IMR-90 (cell line): ENCODE measurements around the gene VPS50. TPM values are rescaled to one million over a fixed set of nuclear protein-coding genes. Genes with fewer than 3 reads are reported as not detected.

ENCODE experiments used
- ATAC-seq: fragments of 200-7000 bp; cut with Tn5 transposase; 2 replicates; pipeline ENCODE4 v1.9.1; 2020; ENCODE audit warnings: low read depth, mild to moderate bottlenecking, moderate library complexity
- BruUV-seq: library from RNA; stranded (reverse); fragments of 400-500 nt; replicated peaks from 2 replicates; lab custom pipeline; 2021; lab: Mats Ljungman, UMichigan
- CTCF ChIA-PET: fragments of 300-600 bp; formaldehyde crosslinking; extraction: SDS; loops from one replicate; lab custom pipeline; 2021; ENCODE audit warnings: antibody characterized with exemption; lab: Yijun Ruan, JAX
- POLR2A ChIA-PET: fragments of 300-600 bp; sonication (Branson Sonifier 250); formaldehyde crosslinking; loops from one replicate; lab custom pipeline; 2022; ENCODE audit warnings: antibody characterized with exemption; ENCODE audit not compliant: unreplicated experiment; lab: Charles Lee
- DNase-seq: peaks from one replicate; pipeline ENCODE4 v3.0.0; 2013
- H2AFZ ChIP-seq: replicated peaks from 2 replicates; pipeline ENCODE3; 2013; ENCODE audit warnings: low read length, mild to moderate bottlenecking; ENCODE audit not compliant: poor library complexity
- H2AK5ac ChIP-seq: 2 replicates; pipeline ENCODE4 v1.6.1; 2013; ENCODE audit warnings: low read depth, low read length, inconsistent platforms
- H2AK9ac ChIP-seq: replicated peaks from 2 replicates; pipeline ENCODE3; 2013; ENCODE audit warnings: mild to moderate bottlenecking, low read depth, low read length, moderate library complexity; ENCODE audit not compliant: poor library complexity
- H2BK120ac ChIP-seq: 2 replicates; pipeline ENCODE4 v1.6.1; 2013; ENCODE audit warnings: low read depth, low read length, inconsistent platforms
- H2BK15ac ChIP-seq: 3 replicates; pipeline ENCODE4 v1.6.1; 2013; ENCODE audit warnings: low read depth, low read length, inconsistent platforms
- H2BK20ac ChIP-seq: 2 replicates; pipeline ENCODE4 v1.6.1; 2013; ENCODE audit warnings: low read depth, mild to moderate bottlenecking, inconsistent platforms, low read length, moderate library complexity
- H2BK5ac ChIP-seq: 2 replicates; pipeline ENCODE4 v1.6.1; 2013; ENCODE audit warnings: mild to moderate bottlenecking, low read depth, low read length, inconsistent platforms; ENCODE audit not compliant: poor library complexity, severe bottlenecking
- H3K14ac ChIP-seq: replicated peaks from 2 replicates; pipeline ENCODE4 v1.6.1; 2013; ENCODE audit warnings: low read depth, low read length, inconsistent platforms
- H3K18ac ChIP-seq: 2 replicates; pipeline ENCODE4 v1.6.1; 2013; ENCODE audit warnings: low read depth, low read length, control low read depth
- H3K23ac ChIP-seq: 2 replicates; pipeline ENCODE4 v1.6.1; 2013; ENCODE audit warnings: low read depth, low read length, inconsistent platforms
- H3K27ac ChIP-seq: 2 replicates; pipeline ENCODE4 v1.5.1; 2013; ENCODE audit warnings: mild to moderate bottlenecking, control low read depth, low read length; ENCODE audit not compliant: insufficient read depth
- H3K27me3 ChIP-seq: 2 replicates; pipeline ENCODE4 v1.6.1; 2013; ENCODE audit warnings: low read length; ENCODE audit not compliant: control insufficient read depth, insufficient read depth
- H3K36me3 ChIP-seq: 2 replicates; pipeline ENCODE4 v1.6.1; 2013; ENCODE audit warnings: low read length, mixed read lengths; ENCODE audit not compliant: control insufficient read depth, insufficient read depth
- H3K4ac ChIP-seq: 2 replicates; pipeline ENCODE4 v1.6.1; 2013; ENCODE audit warnings: low read depth, low read length, inconsistent platforms
- H3K4me1 ChIP-seq: 2 replicates; pipeline ENCODE4 v1.6.1; 2013; ENCODE audit warnings: low read length, mixed read lengths; ENCODE audit not compliant: control insufficient read depth, insufficient read depth
- H3K4me2 ChIP-seq: 2 replicates; pipeline ENCODE4 v1.6.1; 2013; ENCODE audit warnings: low read depth, mild to moderate bottlenecking, control low read depth, low read length, moderate library complexity
- H3K4me3 ChIP-seq: 2 replicates; pipeline ENCODE4 v1.5.1; 2013; ENCODE audit warnings: low read depth, mild to moderate bottlenecking, control low read depth, low read length, moderate library complexity; ENCODE audit not compliant: insufficient read depth
- H3K56ac ChIP-seq: 2 replicates; pipeline ENCODE4 v1.6.1; 2013; ENCODE audit warnings: low read length, inconsistent platforms; ENCODE audit not compliant: insufficient read depth; ENCODE audit errors: extremely low read depth
- H3K79me1 ChIP-seq, 2 experiments: 2 replicates each; pipeline ENCODE4 v1.6.1; 2013; ENCODE audit warnings: low read length in 2 of 2, inconsistent platforms in 1 of 2, low read depth in 1 of 2
- H3K9ac ChIP-seq: 2 replicates; pipeline ENCODE4 v1.6.1; 2013; ENCODE audit warnings: low read depth, low read length, control low read depth
- H3K9me1 ChIP-seq: 2 replicates; pipeline ENCODE4 v1.6.1; 2013; ENCODE audit warnings: low read length, inconsistent platforms; ENCODE audit not compliant: insufficient read depth
- H3K9me3 ChIP-seq: 2 replicates; pipeline ENCODE4 v1.6.1; 2013; ENCODE audit warnings: low read length; ENCODE audit not compliant: control insufficient read depth, insufficient read depth
- H4K20me1 ChIP-seq: 2 replicates; pipeline ENCODE4 v1.6.1; 2013; ENCODE audit warnings: low read length, inconsistent platforms; ENCODE audit not compliant: insufficient read depth
- H4K5ac ChIP-seq: 2 replicates; pipeline ENCODE4 v1.6.1; 2013; ENCODE audit warnings: mild to moderate bottlenecking, low read depth, low read length, control low read depth
- H4K8ac ChIP-seq, 2 experiments: 2 replicates each; pipeline ENCODE4 v1.6.1; 2013; ENCODE audit warnings: low read depth in 2 of 2, low read length in 2 of 2, control low read depth in 1 of 2, inconsistent platforms in 1 of 2
- H4K91ac ChIP-seq: 2 replicates; pipeline ENCODE4 v1.6.1; 2013; ENCODE audit warnings: low read depth, low read length, inconsistent platforms; ENCODE audit not compliant: insufficient read depth
- CEBPB ChIP-seq: IDR thresholded peaks from 2 replicates; pipeline ENCODE4 v1.6.1; 2012; ENCODE audit warnings: low read depth, low read length, improper control_type of control experiment
- MAFK ChIP-seq: IDR thresholded peaks from 2 replicates; pipeline ENCODE4 v1.6.1; 2012; ENCODE audit warnings: low read depth, low read length, improper control_type of control experiment
- WGBS, 2 experiments: methylation state at CpG; one replicate each; pipeline versions ENCODE4 v1.1.5 to v1.1.7; 2013; ENCODE audit warnings: missing lambda C conversion rate in 2 of 2; ENCODE audit not compliant: insufficient read length in 1 of 2; ENCODE audit errors: extremely low coverage in 2 of 2; 5-methylcytosine and 5-hydroxymethylcytosine counted together
- dilution Hi-C: fragments of 300-500 bp; cut with HindIII; formaldehyde crosslinking; loops from one replicate; pipeline ENCODE4 v1.14.3; 2018; ENCODE audit warnings: low sequenced_read_pairs; ENCODE audit not compliant: unreplicated experiment
- in situ Hi-C: fragments of 300-500 bp; cut with MboI; formaldehyde crosslinking; loops from 3 replicates; pipeline ENCODE4 v1.14.3; 2019; ENCODE audit warnings: low sequenced_read_pairs, inconsistent platforms, mixed read lengths
- intact Hi-C: fragments of 100-400 bp; cut with micrococcal nuclease; formaldehyde crosslinking; loops from 2 replicates; pipeline ENCODE4 v1.10.0; 2022
- polyA plus RNA-seq, 3 experiments: library from polyadenylated mRNA; depleted of rRNA; stranded (reverse); fragments of >200 nt; gene quantifications; 2 replicates each; pipeline ENCODE4 v1.2.3, GENCODE V29; 2012; ENCODE audit warnings: low replicate concordance in 1 of 3
- total RNA-seq: library from RNA; depleted of rRNA; stranded (reverse); fragments of >200 nt; gene quantifications from 2 replicates; pipeline ENCODE4 v1.2.3, GENCODE V29; 2012

The VPS50 gene
- total and polyA plus RNA-seq, 2 of the 4 experiments (the other 2 are of a cell fraction), result 7.1 to 22.0 TPM

DNA sequence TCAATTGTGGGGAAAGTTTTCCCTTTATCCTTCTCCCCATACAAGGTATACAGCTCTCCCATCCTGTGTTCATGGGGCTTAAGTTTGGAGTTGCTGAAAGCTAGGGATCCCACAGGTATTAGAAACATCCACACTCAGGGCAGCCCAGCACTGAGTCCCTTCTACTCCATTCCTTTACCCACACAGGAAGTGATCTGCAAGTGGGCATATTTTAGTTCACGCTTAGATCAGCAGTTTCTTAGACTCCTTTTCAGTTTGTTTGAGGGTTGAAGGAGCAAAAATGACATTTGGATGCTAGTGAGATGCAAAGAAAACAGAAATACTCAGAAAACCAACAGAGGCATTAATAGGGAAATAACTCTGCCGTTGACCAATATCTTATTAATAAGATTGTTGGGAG lies 134.7 kb downstream of the VPS50 start:
- intact Hi-C loops, result no loop called here
- H4K8ac ChIP-seq, result no peak overlapping the region
- no peaks in the 10 kb centered on the region for H3K9me3 ChIP-seq
- H3K4ac ChIP-seq, result no peak overlapping the region
- H3K9me1 ChIP-seq, result no peaks in the 10 kb centered on the region
- H3K27ac ChIP-seq, result no peak overlapping the region
- DNase-seq (no peak), ATAC-seq (no peak)
- no peak overlapping the region for H3K4me2 ChIP-seq
- H4K5ac ChIP-seq, result no peak overlapping the region
- WGBS, 2 experiments, result no CpG with 5 or more reads among the region's 2 CpGs
- no peaks in the 10 kb centered on the region for H4K20me1 ChIP-seq
- no peak overlapping the region for H2BK20ac ChIP-seq
- ChIA-PET POLR2A (no interaction called here), CTCF (interaction anchor here (0.7 kb wide), 1 partner anchor 615 kb away, joined by 3 read pairs; no protein-coding TSS in a partner anchor)
- H2AK9ac ChIP-seq, result no peak overlapping the region
- no peak overlapping the region for H2AFZ ChIP-seq
- no peak overlapping the region for H3K9ac ChIP-seq
- no peak overlapping the region for H3K56ac ChIP-seq
- H2BK120ac ChIP-seq, result no peak overlapping the region
- H3K4me3 ChIP-seq, result no peak overlapping the region
- no peaks in the 10 kb centered on the region for H3K27me3 ChIP-seq
- in situ Hi-C loops, result no loop called here
- no peaks in the 10 kb centered on the region for H3K79me1 ChIP-seq
- H3K18ac ChIP-seq, result no peak overlapping the region
- dilution Hi-C loops, result no loop called here
- no peak overlapping the region for H4K91ac ChIP-seq
- no peaks in the 10 kb centered on the region for H3K36me3 ChIP-seq
- no TSS peak for BruUV-seq
- H3K14ac ChIP-seq, result no peak overlapping the region
- H2BK15ac ChIP-seq, result no peak overlapping the region
- H2BK5ac ChIP-seq, result no peak overlapping the region
- no peak overlapping the region for H3K23ac ChIP-seq
- peak; percentile 75 for TF ChIP-seq MAFK
- no peak for TF ChIP-seq CEBPB
- no peak overlapping the region for H2AK5ac ChIP-seq
- no peaks in the 10 kb centered on the region for H3K4me1 ChIP-seq
